Heart right ventricle (tissue), 16 donors: ENCODE data around the gene SNX15. TPM values are rescaled to one million over a fixed set of nuclear protein-coding genes. Genes with fewer than 3 reads are reported as not detected.

Source experiments
- ATAC-seq, 8 donors: fragments of 200-7000 bp; cut with Tn5 transposase; one replicate each; pipeline ENCODE4 v1.9.1; 2020; ENCODE audit warnings: mild to moderate bottlenecking in 8 of 8, moderate library complexity in 8 of 8, moderate number of reproducible peaks in 1 of 8
- DNase-seq, 2 donors: peaks; one replicate each; pipeline ENCODE4 v3.0.0-alpha.2; 2020
- H3K27ac ChIP-seq, 10 donors: fragments of 200-600 bp; sonication (generic) in 2 of 10; one replicate each; pipeline versions ENCODE4 v1.5.0 to v1.8.0; 2020 to 2022; ENCODE audit warnings: mild to moderate bottlenecking in 3 of 10
- H3K27me3 ChIP-seq, 7 donors: fragments of 200-600 bp; one replicate each; pipeline ENCODE4 v1.8.0; 2021 to 2022; ENCODE audit warnings: mild to moderate bottlenecking in 2 of 7
- H3K36me3 ChIP-seq, 9 donors: fragments of 200-600 bp; sonication (generic) in 1 of 9; one replicate each; pipeline versions ENCODE4 v1.5.0 to v1.8.0; 2020 to 2022; ENCODE audit warnings: mild to moderate bottlenecking in 2 of 9
- H3K4me1 ChIP-seq, 9 donors: fragments of 200-600 bp; sonication (generic) in 1 of 9; one replicate each; pipeline versions ENCODE4 v1.5.0 to v1.8.0; 2020 to 2022; ENCODE audit warnings: mild to moderate bottlenecking in 4 of 9
- H3K4me3 ChIP-seq, 10 donors: fragments of 200-600 bp; sonication (generic) in 2 of 10; one replicate each; pipeline versions ENCODE4 v1.5.0 to v1.8.0; 2020 to 2022; ENCODE audit warnings: mild to moderate bottlenecking in 7 of 10, moderate library complexity in 2 of 10
- H3K9me3 ChIP-seq, 11 donors: fragments of 200-600 bp in 10 of 11; sonication (generic) in 2 of 11; one replicate each; pipeline versions ENCODE4 v1.5.0 to v1.8.0; 2013 to 2022; ENCODE audit warnings: mild to moderate bottlenecking in 2 of 11, control low read depth in 1 of 11, moderate library complexity in 1 of 11
- CTCF ChIP-seq, 9 donors: fragments of 200-600 bp; sonication (generic) in 2 of 9; IDR thresholded peaks; one replicate each; pipeline versions ENCODE4 v1.5.0 to v1.8.0; 2021 to 2022; ENCODE audit warnings: antibody characterized with exemption in 9 of 9, mild to moderate bottlenecking in 5 of 9, moderate library complexity in 1 of 9
- WGBS, 2 donors: extraction: QIAGEN DNeasy Blood & Tissue Kit; methylation state at CpG; one replicate each; pipeline ENCODE4 v1.1.7; 2013; ENCODE audit warnings: inconsistent platforms in 1 of 2; 5-methylcytosine and 5-hydroxymethylcytosine counted together
- intact Hi-C, 10 donors: fragments of 100-400 bp; cut with DNase I; formaldehyde crosslinking; loops; one replicate each; pipeline versions ENCODE4 v1.11.1 to v1.14.2; 2022
- polyA plus RNA-seq, 2 donors: library from polyadenylated mRNA; stranded (reverse); fragments of 200-250 nt; gene quantifications; one replicate each; pipeline ENCODE4 v1.2.3, GENCODE V29; 2013
- total RNA-seq, 10 donors: library from RNA; stranded (reverse); fragmentation: NEBNext Ultra II Directional in 3 of 10; extraction: Animal tissue kit (Norgen Biotek cat#: 25700) in 3 of 10; gene quantifications; one replicate each; pipeline versions ENCODE4 v1.2.1 to v1.2.4, GENCODE V29; 2021 to 2023
- donor health status: Arrhythmogenic right ventricular cardiomyopathy.
- donor health status: ischemic (EF 13 %, LVEDD 7.1; RV severe dilation, severe dysfunction).
- donor health status: healthy with polysubstance abuse.
- donor health status: DM: no; HTN: yes; CAD: no.
- donor health status: DM: no; HTN: no; CAD: no.
- donor health status: ischemic (EF 25% LVEDD 6.9; RV normal size, moderate dysfunction).
- donor health status: ischemic (EF 25% LVEDD 5.7; RV mildly dilated, moderate dysfunction).
- donor health status: healthy.
- donor health status: DM: yes; HTN: yes; CAD: no.
- donor health status: Ischemic cardiomyopathy.
- donor health status: ischemic (EF 35%, LVEDD 5.7; RV mildly dilated, moderate dysfunction).
- donor health status: nonischemic (EF 11% LVEDD 7.7; RV severe dilation, severe dysfunction).
- donor health status: DM: yes; HTN: yes; CAD: no.
- donor health status: PGD.
- donor health status: ischemic (EF 29% LVEDD 5.4; RV normal size, mild dysfunction).
- donor health status: nonischemic (EF 23%, LVEDD 6.1; RV moderate dilation, normal function).

Gene SNX15
- total and polyA plus RNA-seq, 12 donors, result 11.4 to 23.2 (median 15.3) TPM

GRCh38 chr11:65045728-65046127 is 18.5 kb downstream of the SNX15 start:
- 85 to 92% methylated on average over 7 of the region's 7 CpGs for WGBS, 2 donors
- no peak for ATAC-seq
- intact Hi-C loops, result loop anchor here in 1 of 10 donors (5.0 kb wide), 1 partner anchor 42 kb away; a partner anchor contains a TSS
- H3K9me3 ChIP-seq, result no peaks in the 10 kb centered on the region
- H3K4me1 ChIP-seq, result peaks cover 0 to 51% (median 24%) of the 10 kb centered on the region in 9 donors
- no peak for DNase-seq
- H3K36me3 ChIP-seq, result peaks cover 0 to 24% (median 4%) of the 10 kb centered on the region in 9 donors
- H3K27ac ChIP-seq, result no peak overlapping the region
- no peak overlapping the region for H3K4me3 ChIP-seq
- H3K27me3 ChIP-seq, result no peaks in the 10 kb centered on the region
- no peak for TF ChIP-seq CTCF (IDR thresholded peaks at IDR 0.05)

GRCh38 chr11:65047581-65048422 is 20.6 kb downstream of the SNX15 start:
- H3K4me1 ChIP-seq, result peaks cover 0 to 39% (median 17%) of the 10 kb centered on the region in 9 donors
- peak overlapping the region in 9 of 10 donors; percentile 2 to 75 (median 57) for H3K27ac ChIP-seq
- peaks cover 0 to 24% (median 4%) of the 10 kb centered on the region in 9 donors for H3K36me3 ChIP-seq
- ATAC-seq (peak; percentile 21 to 71 (median 52)), DNase-seq (peak in 1 of 2 donors; percentile 60)
- peak overlapping the region; percentile 47 to 76 (median 62) for H3K4me3 ChIP-seq
- no peaks in the 10 kb centered on the region for H3K27me3 ChIP-seq
- no peaks in the 10 kb centered on the region for H3K9me3 ChIP-seq
- WGBS, 2 donors, result 14% methylated on average over 51 to 56 of the region's 56 CpGs
- TF ChIP-seq CTCF (IDR thresholded peaks at IDR 0.05), result no peak
- intact Hi-C loops, result loop anchor here in 1 of 10 donors (5.0 kb wide), 1 partner anchor 39 kb away; a partner anchor contains a TSS

- no peak overlapping the region for H3K27ac ChIP-seq
- peaks cover 0 to 19% (median 14%) of the 10 kb centered on the region in 9 donors for H3K4me1 ChIP-seq
- TF ChIP-seq CTCF (IDR thresholded peaks at IDR 0.05), result no peak
- DNase-seq (no peak), ATAC-seq (no peak)
- WGBS, 2 donors, result 73 to 79% methylated on average over 9 of the region's 9 CpGs
- no peaks in the 10 kb centered on the region for H3K9me3 ChIP-seq
- no peaks in the 10 kb centered on the region for H3K36me3 ChIP-seq
- intact Hi-C loops, result no loop called here
- H3K27me3 ChIP-seq, result no peaks in the 10 kb centered on the region
- no peak overlapping the region for H3K4me3 ChIP-seq
Observed at GRCh38 chr11:65051398-65051858, 24.2 kb downstream of the SNX15 start.

GRCh38 chr11:65053827-65054508 is 26.7 kb downstream of the SNX15 start:
- no peak for DNase-seq
- intact Hi-C loops, result no loop called here
- Histone ChIP-seq H3K4me1 (no peaks in the 10 kb centered on the region), H3K4me3 (no peak overlapping the region), H3K27me3 (no peaks in the 10 kb centered on the region), H3K9me3 (no peaks in the 10 kb centered on the region), H3K36me3 (no peaks in the 10 kb centered on the region), H3K27ac (no peak overlapping the region)
- TF ChIP-seq CTCF (IDR thresholded peaks at IDR 0.05), result no peak
- no peak for ATAC-seq
- 42 to 49% methylated on average over 8 of the region's 8 CpGs for WGBS, 2 donors
